ENCODE measurements around the gene SLC13A5.
A peak's percentile ranks its signal among the peaks of the same experiment; 100 is the strongest.
"Not testable (repeated sequence)": the region's sequence is repeated elsewhere in the genome, so short reads cannot be mapped to it uniquely, and the experiment has no call there.

SLC13A5 gene

GRCh38 chr17:6683081-6683684, 30.0 kb downstream of the SLC13A5 start:
- no peak for DNase-seq

DNA sequence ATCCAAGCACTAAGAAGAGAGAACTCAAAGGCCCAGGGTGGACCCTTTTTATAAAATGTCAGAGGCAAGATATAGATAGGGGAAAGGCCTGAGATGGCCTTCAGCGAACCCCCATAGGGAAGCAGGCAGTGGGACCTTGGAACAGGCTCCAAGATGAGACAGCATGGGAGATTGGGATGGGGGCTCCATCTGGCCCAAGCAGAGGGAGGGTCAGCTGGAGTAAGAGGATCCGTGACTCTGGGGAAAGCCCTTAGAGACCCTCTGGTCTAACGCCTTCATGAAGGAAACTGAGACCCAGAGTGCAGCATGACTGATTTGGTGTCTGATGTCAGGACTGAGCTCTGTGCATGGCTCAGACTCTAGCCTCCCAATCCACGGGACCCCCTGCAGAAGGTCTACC, 30.8 kb downstream of the SLC13A5 start:
- DNase-seq: no peak

GRCh38 chr17:6681671-6682070, 31.5 kb downstream of the SLC13A5 start:
- DNase-seq: no peak

DNA sequence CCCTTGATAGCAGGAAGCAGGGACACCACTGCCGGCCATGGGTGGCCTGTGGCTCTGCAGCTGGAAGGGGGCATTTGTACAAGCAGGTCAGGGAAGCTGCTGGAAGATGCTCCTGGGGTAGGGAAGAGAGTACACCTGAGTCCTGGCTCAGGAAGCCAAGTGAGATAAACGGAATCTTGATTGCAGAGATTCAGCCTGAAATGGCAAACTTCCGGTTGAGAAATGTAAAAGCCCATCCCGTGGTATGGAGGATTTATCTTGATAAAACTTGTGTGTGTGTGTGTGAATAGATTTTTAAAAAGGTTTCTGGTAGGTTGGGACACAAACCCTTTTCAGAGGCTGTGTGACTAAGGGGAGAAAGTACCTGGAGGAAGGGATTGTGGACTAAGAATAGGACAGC, 32.0 kb downstream of the SLC13A5 start:
- DNase-seq: no peak

DNA sequence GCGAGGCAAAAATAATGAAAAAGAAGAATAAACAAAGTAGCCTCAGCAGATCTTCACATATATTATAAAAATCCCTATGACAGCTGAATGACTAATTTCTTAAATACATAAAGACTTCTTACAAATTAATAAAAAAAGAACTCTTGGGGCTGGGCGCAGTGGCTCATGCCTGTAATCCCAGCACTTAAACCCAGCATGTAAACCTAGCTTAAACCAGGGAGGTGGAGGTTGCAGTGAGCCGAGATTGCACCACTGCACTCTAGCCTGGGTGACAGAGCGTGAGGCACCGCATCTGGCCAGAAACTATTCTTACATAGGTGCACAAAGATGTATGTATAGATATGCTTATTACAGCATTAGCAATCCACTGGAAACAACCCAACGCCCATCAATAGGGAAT, 33.9 kb downstream of the SLC13A5 start:
- DNase-seq: no peak

GRCh38 chr17:6677946-6678345, 35.2 kb downstream of the SLC13A5 start:
- no peak for DNase-seq

DNA sequence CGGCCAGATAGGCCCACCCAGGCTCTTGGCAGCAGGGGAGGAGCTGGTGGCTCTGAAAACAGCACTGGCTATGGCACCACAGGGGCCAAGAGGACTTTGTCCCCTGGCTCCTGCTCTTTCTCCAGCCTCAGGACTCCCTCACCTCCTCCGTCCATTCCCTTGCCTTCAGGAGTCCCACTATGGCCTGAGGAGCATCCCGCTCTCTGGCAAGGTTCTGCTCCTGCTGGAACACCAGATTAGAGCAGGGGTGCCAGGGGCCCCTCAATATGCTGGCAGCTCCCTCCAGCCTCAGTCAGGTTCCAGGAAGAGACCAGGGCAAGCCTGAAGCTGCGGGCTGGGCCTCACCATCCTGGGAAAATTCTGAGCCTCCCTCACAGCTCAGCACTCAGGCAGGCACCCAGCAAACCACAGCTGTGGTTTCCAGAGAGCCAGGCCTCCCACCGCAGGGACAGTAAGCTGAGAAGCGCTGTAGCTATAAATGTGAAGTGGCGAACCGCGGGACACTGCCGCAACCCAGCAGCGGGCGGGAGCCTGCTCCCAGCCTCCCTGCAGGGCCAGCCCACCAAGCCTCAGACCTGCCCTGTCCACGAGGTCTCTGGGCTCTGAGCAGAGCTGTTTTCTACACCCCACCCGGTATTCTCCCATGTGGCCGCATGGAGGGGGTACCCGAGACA, 35.9 kb downstream of the SLC13A5 start:
- DNase-seq: no peak

GRCh38 chr17:6676802-6677157, 36.4 kb downstream of the SLC13A5 start:
- DNase-seq: no peak

DNA sequence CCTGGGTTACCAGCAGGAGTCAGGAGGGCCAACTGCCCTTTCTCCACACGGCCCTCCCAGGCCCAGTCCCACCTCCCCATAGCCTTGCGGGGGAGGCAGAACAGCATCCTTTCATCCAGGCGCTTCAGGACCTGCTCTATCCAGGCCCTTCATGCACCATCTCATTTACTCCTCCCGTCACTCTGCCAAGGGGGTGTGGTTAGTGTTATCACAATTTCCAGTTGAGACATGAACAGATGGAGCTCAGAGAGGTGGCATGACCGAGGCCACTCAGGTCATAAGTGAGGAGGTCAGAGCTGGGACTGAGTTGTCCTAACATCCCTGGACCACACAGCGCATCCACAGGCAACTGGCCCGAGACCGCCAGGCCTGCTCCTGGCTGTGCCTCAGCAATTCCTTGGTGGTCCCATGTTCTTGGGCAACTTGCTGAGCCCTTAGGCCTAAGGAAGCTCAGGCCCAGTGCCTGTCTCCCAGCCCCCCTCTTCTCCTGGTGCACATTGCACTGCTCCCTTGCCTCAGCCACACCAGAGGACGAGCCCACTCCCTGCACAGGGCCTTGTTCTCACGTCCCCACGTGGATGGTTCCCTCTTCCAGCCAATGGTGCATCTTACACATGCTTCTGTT, 37.9 kb downstream of the SLC13A5 start:
- DNase-seq: no peak

- no peak for DNase-seq
Observed at GRCh38 chr17:6674586-6674985, 38.6 kb downstream of the SLC13A5 start.

DNA sequence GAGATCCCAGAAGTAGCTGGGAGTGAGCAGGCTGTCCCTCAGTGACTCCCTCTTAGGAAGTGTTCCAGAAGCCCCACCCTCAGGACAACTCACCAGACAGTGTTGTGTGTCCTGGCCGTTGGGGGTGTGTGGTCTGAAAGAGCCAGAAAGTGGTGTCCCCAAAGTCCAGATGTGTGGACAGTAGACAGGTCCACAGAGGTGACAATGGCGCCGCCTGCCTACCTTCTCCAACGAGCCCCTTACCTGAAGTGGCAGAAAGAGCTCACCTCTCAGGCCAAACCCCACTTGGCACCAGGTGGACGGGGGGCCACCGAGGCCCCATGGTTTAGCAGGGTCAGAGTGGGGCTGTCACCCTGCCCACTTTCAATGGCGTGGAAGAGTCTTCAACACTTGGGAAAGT, 41.7 kb downstream of the SLC13A5 start:
- DNase-seq: no peak

GRCh38 chr17:6670999-6671398, 42.2 kb downstream of the SLC13A5 start:
- no peak for DNase-seq

GRCh38 chr17:6670571-6670970, 42.6 kb downstream of the SLC13A5 start:
- DNase-seq: no peak

DNA sequence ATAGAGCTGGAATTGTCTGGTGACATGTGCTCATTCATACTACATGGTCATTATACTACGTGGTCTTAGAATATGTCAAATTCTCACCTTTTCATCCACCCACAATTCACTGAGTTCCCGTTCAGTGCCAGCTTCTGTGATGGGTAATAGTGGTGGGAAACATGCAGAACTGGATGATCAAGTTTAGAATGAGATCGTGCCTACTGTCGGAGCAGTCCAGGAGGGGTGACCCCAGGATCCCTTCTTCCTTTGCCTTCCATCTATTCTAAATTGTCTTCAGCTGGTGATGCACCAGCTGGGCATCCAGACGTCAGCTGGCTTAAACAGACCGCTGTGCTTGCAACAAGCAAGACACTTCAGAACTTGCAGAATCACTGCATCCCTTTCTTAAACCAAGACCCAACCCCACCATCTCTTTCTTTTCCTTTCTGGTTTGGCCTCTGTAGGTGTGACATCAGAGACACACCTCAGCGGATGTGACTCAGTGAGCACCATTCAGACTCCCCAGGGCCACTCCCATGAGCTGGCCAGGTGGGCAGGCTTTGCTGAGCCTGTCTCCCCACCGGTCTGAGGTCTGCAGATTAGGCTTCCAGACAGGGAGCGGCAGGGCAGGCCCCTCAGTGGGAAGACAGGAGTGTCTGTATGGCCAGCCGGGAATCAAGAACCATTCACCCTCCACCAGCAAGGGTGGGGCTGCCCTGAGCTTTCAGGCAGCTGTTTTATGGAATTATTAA, 43.5 kb downstream of the SLC13A5 start:
- no peak for DNase-seq

- DNase-seq: no peak
Observed at GRCh38 chr17:6668727-6669425, 44.3 kb downstream of the SLC13A5 start.

DNA sequence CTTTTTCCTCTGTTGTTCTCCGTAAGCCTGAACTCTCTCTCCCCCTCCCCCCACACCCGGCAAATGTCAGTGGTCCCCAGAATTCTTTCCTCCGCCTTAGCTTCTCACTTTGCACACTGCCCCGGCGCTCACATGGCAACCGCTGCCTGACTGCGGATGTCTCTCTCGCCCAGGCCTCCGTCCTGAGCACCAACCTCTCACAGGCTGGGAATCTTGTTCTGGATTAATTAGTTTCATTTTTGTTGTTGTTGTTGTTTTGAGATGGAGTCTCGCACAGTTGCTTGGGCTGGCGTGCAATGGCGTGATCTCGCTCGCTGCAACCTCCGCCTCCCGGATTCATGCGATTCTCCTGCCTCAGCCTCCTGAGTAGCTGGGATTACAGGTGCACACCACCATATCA, 45.0 kb downstream of the SLC13A5 start:
- DNase-seq: no peak

DNA sequence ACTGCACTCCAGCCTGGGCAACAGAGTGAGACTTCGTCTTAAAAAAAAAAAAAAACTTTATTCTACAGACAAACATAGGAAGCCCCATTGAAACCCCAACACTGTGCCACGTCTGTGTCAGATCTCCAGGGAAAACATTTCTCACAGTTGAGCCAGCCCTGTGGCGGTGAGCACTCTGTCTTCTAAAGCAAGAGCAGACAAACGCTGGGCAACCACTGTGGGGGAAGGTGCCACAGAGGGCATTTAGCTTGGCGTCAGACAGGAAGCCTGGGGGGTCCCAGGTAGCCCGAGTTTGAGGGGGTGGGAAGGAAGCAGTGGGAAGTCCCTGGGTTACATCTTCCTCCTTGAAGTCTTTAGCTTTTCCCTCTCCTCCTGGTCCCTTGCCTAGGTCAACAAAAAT, 45.7 kb downstream of the SLC13A5 start:
- no peak for DNase-seq

DNA sequence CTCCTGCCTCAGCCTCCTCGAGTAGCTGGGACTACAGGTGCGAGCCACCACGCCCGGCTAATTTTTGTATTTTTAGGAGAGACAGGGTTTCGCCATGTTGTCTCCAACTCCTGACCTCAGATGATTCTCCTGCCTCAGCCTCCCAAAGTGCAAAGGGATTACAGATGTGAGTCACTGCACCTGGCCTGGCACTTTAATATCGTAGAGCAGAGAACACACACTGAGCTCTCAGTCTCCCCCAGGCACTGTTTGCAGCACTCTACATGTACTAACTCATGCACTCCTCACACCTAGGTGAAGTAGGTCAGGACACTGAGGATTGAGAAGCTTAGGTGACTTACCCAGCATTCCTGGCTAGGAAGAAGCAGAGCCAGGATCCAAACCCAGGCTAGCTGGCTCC, 46.6 kb downstream of the SLC13A5 start:
- no peak for DNase-seq

DNA sequence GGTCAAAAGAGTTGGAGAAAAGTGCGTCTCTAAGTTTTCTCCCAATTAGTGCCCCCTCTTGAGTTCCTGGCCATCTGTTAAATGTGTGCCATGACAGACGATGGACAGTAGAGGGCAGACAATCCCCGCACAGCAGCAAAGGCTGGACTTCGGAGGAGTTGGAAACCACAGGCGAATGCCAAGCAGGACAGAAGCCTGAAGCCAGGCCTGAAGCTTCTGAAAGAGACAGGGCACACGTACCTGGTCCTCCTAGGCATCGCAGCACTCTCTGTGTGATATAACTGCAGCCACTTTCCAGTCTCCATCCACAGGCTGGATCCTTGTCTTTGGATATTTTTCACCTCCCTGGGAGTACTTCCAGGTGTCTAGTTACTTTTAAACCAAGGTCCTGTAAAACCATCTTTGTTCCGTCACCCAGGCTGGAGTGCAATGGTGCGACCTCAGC, 47.1 kb downstream of the SLC13A5 start:
- DNase-seq: peak; percentile 62

DNA sequence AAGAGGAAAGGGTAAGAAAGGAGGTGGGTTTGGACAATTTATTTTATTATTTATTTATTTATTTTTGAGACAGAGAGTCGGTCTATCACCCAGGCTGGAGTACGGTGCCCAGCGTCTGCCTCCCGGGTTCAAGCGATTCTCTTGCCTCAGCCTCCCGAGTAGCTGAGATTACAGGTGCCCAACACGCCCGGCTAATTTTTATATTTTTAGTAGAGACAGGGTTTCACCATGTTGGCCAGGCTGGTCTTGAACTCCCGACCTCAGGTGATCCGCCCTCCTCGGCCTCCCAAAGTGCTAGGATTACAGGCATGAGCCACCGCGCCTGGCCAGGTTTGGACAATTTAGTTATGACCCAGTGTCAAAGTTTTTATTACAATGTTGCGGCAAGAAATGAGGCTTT, 50.0 kb downstream of the SLC13A5 start:
- DNase-seq: not testable (repeated sequence)

- DNase-seq: no peak
Observed at GRCh38 chr17:6661464-6661848, 51.7 kb downstream of the SLC13A5 start.

DNA sequence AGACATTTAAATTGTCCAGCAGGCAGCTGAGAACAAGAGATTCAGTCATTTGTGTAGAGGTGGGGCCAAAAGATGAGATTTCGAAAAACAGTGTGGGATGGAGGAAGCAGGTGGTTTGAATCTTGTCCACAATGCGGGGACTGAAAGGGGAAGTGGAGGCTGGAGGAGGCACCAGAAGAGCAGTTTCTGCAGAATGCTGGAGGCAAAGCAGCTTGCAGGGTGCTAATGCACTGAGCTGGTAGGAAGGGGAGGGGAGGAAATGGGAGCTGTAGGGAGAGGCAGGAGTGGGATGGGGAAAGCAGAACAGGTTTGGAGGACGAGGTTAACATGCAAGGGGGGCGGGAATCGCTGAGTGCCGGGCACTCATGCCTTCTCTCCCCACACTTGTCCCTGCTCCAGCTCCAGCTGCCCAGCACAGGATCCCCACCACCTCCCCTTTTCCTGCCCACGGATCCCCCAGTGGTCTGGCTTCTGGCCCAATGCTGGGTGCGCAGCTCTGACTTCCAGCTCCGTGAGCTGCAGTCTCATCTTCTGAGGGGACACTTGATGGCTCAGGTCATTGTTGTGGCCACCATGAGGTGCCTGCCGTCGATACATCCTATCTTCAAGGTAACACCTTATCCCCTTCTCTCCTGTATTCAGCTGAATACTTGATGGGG, 52.2 kb downstream of the SLC13A5 start:
- DNase-seq: no peak

- DNase-seq: no peak
Observed at GRCh38 chr17:6660101-6660500, 53.1 kb downstream of the SLC13A5 start.
